ENCODE results near the gene RLBP1.

DNA sequence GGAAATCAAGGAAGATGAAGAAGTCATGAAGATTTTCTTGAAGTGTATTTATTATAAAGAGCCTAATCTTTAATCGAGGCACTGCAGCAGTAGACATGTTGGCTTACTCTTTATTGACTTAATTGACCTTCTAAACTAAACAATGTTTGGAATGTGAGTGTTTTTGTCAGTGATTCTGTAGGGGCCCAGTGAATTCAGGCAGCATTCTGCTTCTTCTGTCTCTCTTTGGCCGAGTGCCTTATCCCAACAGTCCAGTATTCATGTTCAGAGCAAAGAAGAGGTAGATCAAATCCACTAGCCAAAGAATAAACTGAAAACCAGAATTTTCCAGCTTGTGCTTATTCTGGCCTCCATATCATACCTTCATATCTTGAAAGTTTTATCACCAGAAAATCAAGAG is 55.7 kb downstream of the RLBP1 start:
- TF ChIP-seq, protein P1, sequence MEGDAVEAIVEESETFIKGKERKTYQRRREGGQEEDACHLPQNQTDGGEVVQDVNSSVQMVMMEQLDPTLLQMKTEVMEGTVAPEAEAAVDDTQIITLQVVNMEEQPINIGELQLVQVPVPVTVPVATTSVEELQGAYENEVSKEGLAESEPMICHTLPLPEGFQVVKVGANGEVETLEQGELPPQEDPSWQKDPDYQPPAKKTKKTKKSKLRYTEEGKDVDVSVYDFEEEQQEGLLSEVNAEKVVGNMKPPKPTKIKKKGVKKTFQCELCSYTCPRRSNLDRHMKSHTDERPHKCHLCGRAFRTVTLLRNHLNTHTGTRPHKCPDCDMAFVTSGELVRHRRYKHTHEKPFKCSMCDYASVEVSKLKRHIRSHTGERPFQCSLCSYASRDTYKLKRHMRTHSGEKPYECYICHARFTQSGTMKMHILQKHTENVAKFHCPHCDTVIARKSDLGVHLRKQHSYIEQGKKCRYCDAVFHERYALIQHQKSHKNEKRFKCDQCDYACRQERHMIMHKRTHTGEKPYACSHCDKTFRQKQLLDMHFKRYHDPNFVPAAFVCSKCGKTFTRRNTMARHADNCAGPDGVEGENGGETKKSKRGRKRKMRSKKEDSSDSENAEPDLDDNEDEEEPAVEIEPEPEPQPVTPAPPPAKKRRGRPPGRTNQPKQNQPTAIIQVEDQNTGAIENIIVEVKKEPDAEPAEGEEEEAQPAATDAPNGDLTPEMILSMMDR (IDR thresholded peaks at IDR 0.05 in 4 of 5, conservative IDR thresholded peaks at IDR 0.05 in 1 of 5): no peak
- TF ChIP-seq POLR2A (IDR thresholded peaks at IDR 0.05): no peak

Data from gastrocnemius medialis (tissue), 4 donors.